Stimulated activated CD4-positive, alpha-beta T cell treated with anti-CD3 and anti-CD28 coated beads, TNF-alpha, amount 100 ng/mL, for 24 hours (primary cell): ENCODE results near the gene RANBP1.

ENCODE experiments used
- DNase-seq, 3 experiments: peaks; one replicate each; pipeline ENCODE4 v3.0.0-alpha.2; 2020; ENCODE audit warnings: low read depth in 3 of 3

Gene RANBP1

GRCh38 chr22:20172141-20172613, 56.3 kb downstream of the RANBP1 start:
- DNase-seq, result no peak

DNA sequence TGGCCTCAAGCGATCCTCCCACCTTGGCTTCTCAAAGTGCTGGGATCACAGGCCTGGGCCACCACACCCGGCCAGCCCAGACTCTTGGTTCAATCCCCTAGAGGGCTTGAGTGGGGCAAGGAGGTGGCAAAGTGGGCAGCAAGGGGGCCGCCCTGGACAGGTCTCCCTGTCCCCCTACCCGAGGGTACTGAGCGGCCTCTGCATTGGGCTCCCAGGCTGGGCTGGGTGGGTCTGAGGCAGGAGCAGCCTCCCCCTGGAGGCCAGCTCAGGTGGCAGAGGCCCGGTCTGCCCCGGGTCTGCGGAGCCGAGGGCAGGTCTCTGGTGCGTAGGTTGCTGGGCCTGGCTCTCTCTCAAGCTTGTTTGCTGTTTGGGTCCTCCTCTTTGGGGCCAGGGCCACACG, 57.3 kb downstream of the RANBP1 start:
- DNase-seq, result no peak

DNA sequence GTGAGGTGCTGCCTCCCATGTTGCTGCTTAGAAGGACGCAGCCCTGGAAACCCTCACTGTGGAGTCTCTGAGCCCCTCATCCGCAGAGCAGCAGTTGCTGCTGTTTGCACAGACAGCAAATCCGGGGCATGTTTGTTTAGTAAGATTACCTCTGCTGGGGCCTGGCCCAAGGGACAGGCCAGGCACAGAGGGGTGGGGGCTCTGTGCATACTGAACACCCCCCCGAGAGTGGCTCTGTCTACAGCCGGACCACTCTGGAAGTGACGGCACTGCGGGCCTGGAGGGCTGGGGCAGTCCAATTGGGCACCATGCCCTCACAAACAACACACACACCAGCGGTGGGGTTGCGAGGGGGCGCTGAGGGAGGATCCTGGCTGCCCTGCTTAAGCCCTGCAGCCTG, 57.9 kb downstream of the RANBP1 start:
- no peak for DNase-seq

DNA sequence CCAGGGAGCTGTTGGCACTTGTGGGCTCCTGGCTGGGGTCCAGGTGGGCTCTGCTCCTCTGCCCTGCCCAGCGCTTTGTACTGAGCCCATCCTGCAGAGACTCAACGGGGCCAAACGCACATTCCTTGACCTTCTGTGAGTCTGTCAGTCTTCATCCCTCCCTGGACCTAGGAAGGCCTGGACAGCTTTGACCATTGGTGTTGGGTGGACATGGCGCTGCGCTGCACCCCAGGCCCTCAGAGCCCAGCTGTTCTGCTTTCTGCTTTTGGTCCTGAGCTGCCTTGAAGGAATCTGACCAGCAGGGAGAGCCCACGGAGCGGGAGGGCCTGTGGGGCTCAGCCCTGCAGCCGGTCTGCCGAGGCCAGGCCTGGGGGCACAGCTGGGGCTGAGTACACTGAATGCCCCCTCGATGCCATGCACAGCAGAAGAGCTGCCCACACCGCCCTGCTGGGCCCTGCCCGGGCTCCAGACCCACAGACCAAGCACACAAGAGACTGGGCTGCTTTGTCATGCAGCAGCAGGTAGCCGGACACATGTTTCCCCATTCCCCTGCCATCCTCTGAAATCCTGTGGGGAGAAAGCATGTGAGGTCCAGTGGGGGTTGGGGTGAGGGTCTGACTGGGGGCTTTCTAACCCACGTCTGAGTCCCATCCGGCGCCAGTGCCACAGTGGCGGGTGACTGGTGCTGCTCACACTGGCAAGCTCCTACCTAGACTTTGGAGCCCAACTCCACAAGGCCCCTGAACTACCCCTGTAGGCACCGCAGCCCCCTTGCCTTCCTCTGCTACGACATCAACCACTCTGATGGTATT, 59.1 kb downstream of the RANBP1 start:
- no peak for DNase-seq

GRCh38 chr22:20175597-20175900, 59.6 kb downstream of the RANBP1 start:
- no peak for DNase-seq

DNA sequence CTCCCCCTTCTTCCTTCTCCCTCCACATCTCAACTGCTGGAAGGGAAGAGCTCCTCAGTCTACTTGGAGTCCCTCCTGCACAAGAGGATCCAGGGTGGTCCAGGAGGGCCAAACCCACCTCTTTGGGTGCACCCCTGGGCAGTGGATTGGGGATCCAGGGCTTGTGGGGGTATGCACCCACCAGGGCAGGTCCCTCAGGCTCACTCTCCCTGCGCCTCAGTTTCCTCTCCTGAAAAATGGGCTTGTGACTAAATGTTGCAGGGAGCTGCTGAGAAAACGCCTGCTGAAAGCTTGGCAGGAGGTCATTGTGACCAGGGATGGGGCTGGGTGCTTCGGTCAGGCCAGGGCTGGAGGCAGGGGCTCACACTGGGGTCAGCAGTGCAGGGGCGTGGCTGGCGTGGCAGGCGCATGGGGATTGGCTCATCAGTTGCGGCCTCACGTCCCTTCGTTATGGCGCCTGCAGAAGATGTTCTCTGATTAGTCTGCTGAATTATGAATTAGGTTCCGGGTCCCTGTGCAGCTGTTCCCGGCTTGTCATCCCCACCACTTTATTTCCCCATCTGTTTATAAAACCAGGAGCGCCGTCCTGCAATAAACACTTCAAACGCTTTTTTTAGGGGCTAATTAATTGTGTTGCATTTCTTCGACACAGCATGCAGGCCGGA, 60.6 kb downstream of the RANBP1 start:
- no peak for DNase-seq
